ENCODE results near the gene EPHB6.

EPHB6 gene, protein sequence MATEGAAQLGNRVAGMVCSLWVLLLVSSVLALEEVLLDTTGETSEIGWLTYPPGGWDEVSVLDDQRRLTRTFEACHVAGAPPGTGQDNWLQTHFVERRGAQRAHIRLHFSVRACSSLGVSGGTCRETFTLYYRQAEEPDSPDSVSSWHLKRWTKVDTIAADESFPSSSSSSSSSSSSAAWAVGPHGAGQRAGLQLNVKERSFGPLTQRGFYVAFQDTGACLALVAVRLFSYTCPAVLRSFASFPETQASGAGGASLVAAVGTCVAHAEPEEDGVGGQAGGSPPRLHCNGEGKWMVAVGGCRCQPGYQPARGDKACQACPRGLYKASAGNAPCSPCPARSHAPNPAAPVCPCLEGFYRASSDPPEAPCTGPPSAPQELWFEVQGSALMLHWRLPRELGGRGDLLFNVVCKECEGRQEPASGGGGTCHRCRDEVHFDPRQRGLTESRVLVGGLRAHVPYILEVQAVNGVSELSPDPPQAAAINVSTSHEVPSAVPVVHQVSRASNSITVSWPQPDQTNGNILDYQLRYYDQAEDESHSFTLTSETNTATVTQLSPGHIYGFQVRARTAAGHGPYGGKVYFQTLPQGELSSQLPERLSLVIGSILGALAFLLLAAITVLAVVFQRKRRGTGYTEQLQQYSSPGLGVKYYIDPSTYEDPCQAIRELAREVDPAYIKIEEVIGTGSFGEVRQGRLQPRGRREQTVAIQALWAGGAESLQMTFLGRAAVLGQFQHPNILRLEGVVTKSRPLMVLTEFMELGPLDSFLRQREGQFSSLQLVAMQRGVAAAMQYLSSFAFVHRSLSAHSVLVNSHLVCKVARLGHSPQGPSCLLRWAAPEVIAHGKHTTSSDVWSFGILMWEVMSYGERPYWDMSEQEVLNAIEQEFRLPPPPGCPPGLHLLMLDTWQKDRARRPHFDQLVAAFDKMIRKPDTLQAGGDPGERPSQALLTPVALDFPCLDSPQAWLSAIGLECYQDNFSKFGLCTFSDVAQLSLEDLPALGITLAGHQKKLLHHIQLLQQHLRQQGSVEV

DNA sequence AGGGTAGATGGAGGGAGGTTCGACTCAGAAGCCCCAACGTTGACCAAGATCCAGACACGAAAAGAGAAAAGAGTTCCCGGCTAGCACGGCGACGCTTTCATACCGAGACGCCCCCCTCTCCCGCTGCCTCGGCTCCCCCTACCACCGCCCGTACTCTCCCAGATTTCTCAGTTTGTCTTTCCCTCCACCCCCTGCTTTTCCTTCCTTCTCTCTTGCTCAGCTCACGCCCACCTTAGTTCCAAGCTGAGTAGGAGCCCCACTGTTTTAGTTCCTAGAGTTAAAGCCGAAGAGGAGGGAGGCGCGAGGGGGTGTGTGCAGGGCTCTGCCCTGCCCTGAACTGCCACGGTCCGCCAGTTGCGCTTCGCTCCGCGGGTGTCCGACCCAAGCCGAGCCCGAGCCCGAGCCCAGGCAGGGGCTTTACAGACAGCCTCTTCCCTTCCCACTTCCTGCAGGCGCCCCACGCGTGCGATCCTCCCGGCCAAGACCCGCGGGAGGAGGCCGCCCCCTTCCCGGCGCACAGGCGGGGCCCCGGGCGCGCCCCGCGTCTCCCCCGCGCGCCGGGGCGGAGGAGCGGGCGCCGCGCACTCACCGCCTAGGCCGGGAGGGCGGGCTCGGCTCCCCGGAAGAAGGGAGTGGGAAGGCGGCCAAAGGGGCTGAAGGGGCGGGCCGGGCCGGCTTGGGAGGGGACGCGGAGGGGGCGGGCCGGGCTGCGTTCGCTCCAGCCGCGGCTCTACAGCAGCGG is at the start of gene EPHB6:
EPHB6 (plus strand) TSS at position 705 of the 742 bp plus-strand sequence. CDS start 8,152 bp downstream, outside the sequence.
- peaks cover 25% of the 10 kb centered on the region for H3K27me3 ChIP-seq (ENCODE audit: insufficient read depth, low read length)
- peaks cover 8% of the 10 kb centered on the region; the same call in 1 of the 2 replicates for H3K4me1 ChIP-seq (ENCODE audit: insufficient read depth, low read length)
- no peaks in the 10 kb centered on the region for H3K9me3 ChIP-seq (ENCODE audit: insufficient read depth, low read depth, low read length)
- no peaks in the 10 kb centered on the region for H3K36me3 ChIP-seq (ENCODE audit: insufficient read depth, low read depth, low read length)
- H3K4me3 ChIP-seq (ENCODE audit: low read length): peak within 1 kb of the TSS; percentile 79
- no peak within 1 kb of the TSS for H3K27ac ChIP-seq (ENCODE audit: low read length)
- peak within 1 kb of the TSS; percentile 71; the same call in 1 of the 2 replicates for H3K9ac ChIP-seq (ENCODE audit: low read depth, low read length)

DNA sequence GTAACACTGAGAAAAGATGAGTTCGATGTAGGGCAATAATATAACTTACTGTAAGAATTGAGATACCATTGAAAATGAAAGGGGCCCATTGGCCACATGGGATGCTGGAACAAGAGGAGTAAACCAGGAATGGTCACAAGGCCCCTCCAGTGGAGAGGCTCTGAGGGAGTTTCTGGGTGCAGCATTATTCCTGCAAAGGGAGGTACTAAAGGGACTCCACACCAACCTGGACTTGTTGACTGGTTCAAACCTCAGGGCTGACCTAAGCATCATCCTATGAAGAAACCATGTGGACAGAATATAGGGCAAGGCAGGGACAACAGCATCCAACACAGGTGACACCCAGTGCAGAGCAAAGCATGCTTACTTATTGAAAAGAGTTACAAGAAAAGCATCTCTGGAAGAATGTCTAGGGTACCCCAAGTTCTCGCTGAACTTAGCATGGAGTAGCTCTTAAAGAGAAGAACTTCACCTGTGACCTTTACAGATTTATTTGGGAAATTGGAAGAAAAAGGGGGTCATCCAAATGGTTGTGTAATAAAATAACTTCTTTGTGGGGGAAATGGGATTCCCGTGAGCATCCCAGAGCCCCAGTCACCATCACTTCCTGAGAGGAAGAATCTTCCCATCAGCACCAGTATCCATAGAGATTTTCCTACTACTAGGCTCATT is 49.4 kb upstream of the EPHB6 start:
- peaks cover 31% of the 10 kb centered on the region for H3K27me3 ChIP-seq (ENCODE audit: insufficient read depth, low read length)
- 0 out of 2 replicates have a peak, but pooled peaks cover 3% of the 10 kb centered on the region for H3K4me1 ChIP-seq (ENCODE audit: insufficient read depth, low read length)
- H3K27ac ChIP-seq (ENCODE audit: low read length): no peak overlapping the region
- no peaks in the 10 kb centered on the region for H3K9me3 ChIP-seq (ENCODE audit: insufficient read depth, low read depth, low read length)
- peaks cover 8% of the 10 kb centered on the region; the same call in 1 of the 2 replicates for H3K36me3 ChIP-seq (ENCODE audit: insufficient read depth, low read depth, low read length)
- no peak overlapping the region for H3K4me3 ChIP-seq (ENCODE audit: low read length)
- H3K9ac ChIP-seq (ENCODE audit: low read depth, low read length): no peak overlapping the region

DNA sequence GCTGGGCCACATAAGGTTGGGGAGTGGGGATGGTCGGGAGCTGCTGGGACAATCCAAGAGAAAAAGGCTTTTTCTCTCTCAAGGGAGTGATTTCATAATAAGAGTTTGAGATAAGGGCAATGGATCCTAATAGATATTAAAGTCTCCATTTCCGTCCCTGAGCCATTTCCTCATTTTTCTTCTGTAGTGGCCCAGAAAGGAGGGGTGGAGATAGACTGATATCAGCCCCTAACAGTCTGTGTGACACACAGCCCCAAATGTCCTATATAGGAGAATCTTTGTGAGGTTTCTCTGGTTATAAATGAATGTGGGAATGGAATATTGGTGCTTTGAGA is 48.9 kb upstream of the EPHB6 start:
- Histone ChIP-seq H3K36me3 (ENCODE audit: insufficient read depth, low read depth, low read length) (peaks cover 8% of the 10 kb centered on the region; the same call in 1 of the 2 replicates), H3K4me1 (ENCODE audit: insufficient read depth, low read length) (0 out of 2 replicates have a peak, but pooled peaks cover 3% of the 10 kb centered on the region), H3K27me3 (ENCODE audit: insufficient read depth, low read length) (peaks cover 26% of the 10 kb centered on the region; the same call in 1 of the 2 replicates), H3K4me3 (ENCODE audit: low read length) (no peak overlapping the region), H3K9me3 (ENCODE audit: insufficient read depth, low read depth, low read length) (no peaks in the 10 kb centered on the region), H3K9ac (ENCODE audit: low read depth, low read length) (no peak overlapping the region), H3K27ac (ENCODE audit: low read length) (no peak overlapping the region)

DNA sequence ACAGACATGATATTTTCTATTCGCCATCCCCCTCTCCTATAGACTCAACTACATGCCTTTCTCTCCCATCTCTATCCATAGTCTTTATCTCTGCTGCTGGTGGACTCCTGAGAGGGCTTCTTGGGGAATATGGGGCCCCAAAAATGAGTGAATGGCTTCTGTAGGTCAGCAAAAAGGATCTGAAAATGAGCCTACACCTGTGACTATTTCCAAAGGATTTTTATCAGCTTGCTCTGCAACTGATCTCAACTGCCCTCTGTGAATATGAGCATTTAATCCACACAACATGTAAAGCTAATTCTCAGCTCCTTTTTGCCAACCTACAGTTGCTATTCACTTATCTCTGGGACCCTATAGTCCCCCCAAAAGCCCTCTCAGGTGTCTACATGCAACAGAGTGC is 47.9 kb upstream of the EPHB6 start:
- Histone ChIP-seq H3K4me3 (ENCODE audit: low read length) (no peak overlapping the region), H3K4me1 (ENCODE audit: insufficient read depth, low read length) (0 out of 2 replicates have a peak, but pooled peaks cover 3% of the 10 kb centered on the region), H3K27ac (ENCODE audit: low read length) (no peak overlapping the region)

DNA sequence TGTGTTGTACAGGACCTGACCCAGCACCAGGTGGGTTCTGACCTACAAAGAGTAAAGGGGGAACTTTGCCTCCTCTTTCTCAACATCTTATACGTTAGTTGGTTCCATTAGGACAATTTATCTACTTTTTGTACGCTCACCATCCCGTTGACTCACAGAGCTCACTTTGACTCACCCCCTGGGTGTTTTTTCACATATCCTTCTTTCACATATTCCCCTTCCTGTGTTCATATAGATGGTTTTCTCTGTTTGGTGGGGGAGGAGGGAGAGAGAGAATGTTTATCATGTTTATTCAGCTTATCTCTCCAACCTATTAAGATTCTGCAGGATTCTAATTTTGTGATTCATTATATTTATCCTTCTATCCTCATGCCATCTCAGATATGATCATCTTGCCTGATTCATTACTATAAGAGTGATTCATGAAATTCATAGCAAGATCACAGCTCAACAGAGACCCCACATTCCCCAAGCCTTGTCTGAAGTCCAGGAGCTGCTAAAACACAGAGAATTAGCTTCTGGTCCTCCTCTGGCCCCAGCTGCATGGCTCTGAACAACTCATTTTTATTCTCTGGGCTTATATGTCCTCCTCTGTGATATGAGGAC is 46.9 kb upstream of the EPHB6 start:
- Histone ChIP-seq H3K27me3 (ENCODE audit: insufficient read depth, low read length) (peaks cover 18% of the 10 kb centered on the region; the same call in 1 of the 2 replicates), H3K9ac (ENCODE audit: low read depth, low read length) (no peak overlapping the region), H3K27ac (ENCODE audit: low read length) (no peak overlapping the region), H3K36me3 (ENCODE audit: insufficient read depth, low read depth, low read length) (no peaks in the 10 kb centered on the region; the same call in 1 of the 2 replicates), H3K4me3 (ENCODE audit: low read length) (no peak overlapping the region), H3K9me3 (ENCODE audit: insufficient read depth, low read depth, low read length) (no peaks in the 10 kb centered on the region), H3K4me1 (ENCODE audit: insufficient read depth, low read length) (peaks cover 10% of the 10 kb centered on the region)

More for the DNA sequence above, 47.9 kb upstream of the EPHB6 start:
- Histone ChIP-seq H3K9ac (ENCODE audit: low read depth, low read length) (no peak overlapping the region), H3K9me3 (ENCODE audit: insufficient read depth, low read depth, low read length) (no peaks in the 10 kb centered on the region), H3K36me3 (ENCODE audit: insufficient read depth, low read depth, low read length) (peaks cover 8% of the 10 kb centered on the region; the same call in 1 of the 2 replicates), H3K27me3 (ENCODE audit: insufficient read depth, low read length) (peaks cover 20% of the 10 kb centered on the region; the same call in 1 of the 2 replicates)

DNA sequence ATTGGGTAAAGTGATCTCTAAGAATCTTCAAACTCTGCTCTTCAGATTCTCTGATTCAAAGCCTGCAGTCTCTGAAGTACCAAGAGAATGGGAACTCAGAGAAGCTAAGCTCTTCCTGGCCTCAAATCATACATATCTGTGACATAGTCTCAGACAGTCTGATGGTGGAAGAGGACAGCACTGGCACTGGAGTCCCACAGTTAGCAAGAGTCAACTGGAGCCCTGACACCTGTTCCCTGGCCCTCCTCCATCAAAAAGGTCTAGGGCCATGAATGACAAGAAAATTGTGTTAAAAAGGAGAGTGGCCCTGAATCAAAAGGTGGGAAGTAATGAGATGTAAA is 46.4 kb upstream of the EPHB6 start:
- Histone ChIP-seq H3K27ac (ENCODE audit: low read length) (no peak overlapping the region), H3K4me3 (ENCODE audit: low read length) (no peak overlapping the region), H3K9ac (ENCODE audit: low read depth, low read length) (no peak overlapping the region), H3K36me3 (ENCODE audit: insufficient read depth, low read depth, low read length) (no peaks in the 10 kb centered on the region), H3K9me3 (ENCODE audit: insufficient read depth, low read depth, low read length) (no peaks in the 10 kb centered on the region), H3K4me1 (ENCODE audit: insufficient read depth, low read length) (peaks cover 15% of the 10 kb centered on the region), H3K27me3 (ENCODE audit: insufficient read depth, low read length) (peaks cover 18% of the 10 kb centered on the region; the same call in 1 of the 2 replicates)

DNA sequence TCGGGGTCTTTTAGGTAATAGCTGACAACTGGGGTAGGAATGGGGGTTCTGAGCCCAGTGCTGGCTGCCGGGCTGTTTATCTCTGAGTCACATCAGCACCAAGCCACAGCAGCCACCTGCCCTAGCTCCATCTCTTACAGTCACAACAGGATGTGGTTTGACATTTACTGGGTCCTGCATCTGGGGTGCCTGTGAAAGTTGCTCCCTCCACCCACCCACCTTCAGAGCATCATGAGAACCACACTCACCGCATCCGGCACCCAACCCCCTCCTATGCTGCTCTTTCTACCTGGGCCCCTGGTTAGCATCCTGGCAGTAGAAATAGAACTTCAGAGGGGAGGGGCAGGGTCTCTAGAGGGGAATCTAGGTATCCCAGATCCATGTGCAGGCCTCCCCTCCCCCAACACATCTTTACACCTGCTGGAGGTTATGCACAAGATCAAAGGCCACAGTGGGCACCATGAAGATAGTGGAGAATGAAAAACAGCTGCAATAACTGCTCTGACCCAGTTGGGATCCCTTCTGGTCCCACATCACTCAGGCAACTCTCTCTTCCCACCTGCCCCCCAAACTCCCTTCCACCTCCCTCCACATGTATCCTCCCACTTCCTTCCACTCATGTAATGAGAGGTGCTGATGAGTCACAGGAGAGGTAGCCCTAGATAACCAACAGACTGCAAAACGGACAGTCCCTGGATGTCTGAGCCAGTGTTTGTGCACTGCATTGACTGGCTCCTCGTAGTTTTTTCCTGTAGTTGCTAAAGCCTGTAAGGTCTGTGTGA is 45.9 kb upstream of the EPHB6 start:
- no peak overlapping the region for H3K27ac ChIP-seq (ENCODE audit: low read length)
- no peak overlapping the region for H3K4me3 ChIP-seq (ENCODE audit: low read length)
- peaks cover 21% of the 10 kb centered on the region for H3K4me1 ChIP-seq (ENCODE audit: insufficient read depth, low read length)
- H3K36me3 ChIP-seq (ENCODE audit: insufficient read depth, low read depth, low read length): no peaks in the 10 kb centered on the region
- H3K9me3 ChIP-seq (ENCODE audit: insufficient read depth, low read depth, low read length): no peaks in the 10 kb centered on the region
- H3K9ac ChIP-seq (ENCODE audit: low read depth, low read length): no peak overlapping the region
- peaks cover 18% of the 10 kb centered on the region; the same call in 1 of the 2 replicates for H3K27me3 ChIP-seq (ENCODE audit: insufficient read depth, low read length)

DNA sequence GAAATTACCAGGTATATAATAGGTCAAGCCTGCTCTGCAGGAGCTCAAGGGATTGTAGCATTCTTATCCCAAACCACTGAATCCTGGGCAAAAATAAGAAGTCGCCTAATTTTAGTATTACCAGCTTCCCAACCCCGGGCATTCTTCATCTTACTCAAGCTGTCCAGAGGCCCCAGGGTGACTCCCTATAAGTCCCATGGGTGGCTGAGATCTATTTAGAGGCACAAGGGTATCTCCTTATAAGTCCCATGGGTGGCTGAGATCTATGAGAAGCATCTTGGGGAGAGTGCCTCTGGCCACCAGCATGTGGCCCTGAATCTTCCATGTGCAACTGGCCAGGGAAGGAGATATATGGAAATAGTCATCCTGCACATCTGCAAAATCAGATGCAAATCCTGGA is 45.2 kb upstream of the EPHB6 start:
- Histone ChIP-seq H3K27me3 (ENCODE audit: insufficient read depth, low read length) (peaks cover 16% of the 10 kb centered on the region; the same call in 1 of the 2 replicates), H3K36me3 (ENCODE audit: insufficient read depth, low read depth, low read length) (no peaks in the 10 kb centered on the region), H3K9ac (ENCODE audit: low read depth, low read length) (no peak overlapping the region), H3K4me3 (ENCODE audit: low read length) (no peak overlapping the region), H3K4me1 (ENCODE audit: insufficient read depth, low read length) (peaks cover 27% of the 10 kb centered on the region), H3K27ac (ENCODE audit: low read length) (no peak overlapping the region), H3K9me3 (ENCODE audit: insufficient read depth, low read depth, low read length) (no peaks in the 10 kb centered on the region)

DNA sequence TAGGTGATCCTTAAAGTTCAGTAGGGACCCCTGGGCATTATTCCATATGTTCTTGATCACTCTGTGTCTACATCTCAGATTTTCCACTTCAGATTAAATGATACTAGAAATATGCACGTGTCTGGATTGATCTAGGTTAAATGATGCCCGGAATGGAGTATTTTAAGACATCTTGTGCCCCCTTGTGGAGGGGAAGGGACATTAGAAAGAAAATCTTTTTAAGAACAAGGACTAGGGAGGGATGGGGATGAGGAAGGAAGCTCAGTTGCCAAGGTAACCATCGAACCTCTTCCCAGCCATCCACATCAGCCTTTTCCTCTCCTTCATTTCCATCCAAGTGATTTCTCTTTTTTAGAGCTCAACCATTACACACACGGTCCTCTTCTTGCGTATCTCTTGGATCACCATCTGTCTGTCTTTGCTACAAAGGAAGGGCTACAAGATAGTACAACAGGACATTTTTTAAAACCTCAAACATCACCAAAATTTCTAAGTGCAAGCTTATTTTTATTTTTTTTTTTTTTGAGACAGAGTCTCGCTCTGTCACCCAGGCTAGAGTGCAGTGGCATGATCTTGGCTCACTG is 43.6 kb upstream of the EPHB6 start:
- no peaks in the 10 kb centered on the region for H3K36me3 ChIP-seq (ENCODE audit: insufficient read depth, low read depth, low read length)
- no peak overlapping the region for H3K4me3 ChIP-seq (ENCODE audit: low read length)
- H3K9ac ChIP-seq (ENCODE audit: low read depth, low read length): no peak overlapping the region
- H3K27me3 ChIP-seq (ENCODE audit: insufficient read depth, low read length): peaks cover 8% of the 10 kb centered on the region; the same call in 1 of the 2 replicates
- no peak overlapping the region for H3K27ac ChIP-seq (ENCODE audit: low read length)
- no peaks in the 10 kb centered on the region for H3K9me3 ChIP-seq (ENCODE audit: insufficient read depth, low read depth, low read length)
- peaks cover 34% of the 10 kb centered on the region for H3K4me1 ChIP-seq (ENCODE audit: insufficient read depth, low read length)
